A549 (cell line): ENCODE results near the gene SAMD15. TPM values are rescaled to one million over a fixed set of nuclear protein-coding genes. Genes with fewer than 3 reads are reported as not detected.
"Not testable (repeated sequence)": the region's sequence is repeated elsewhere in the genome, so short reads cannot be mapped to it uniquely, and the experiment has no call there.

Source experiments
- ATAC-seq, 2 experiments: fragments of 200-7000 bp in 1 of 2; fragments of >200 bp in 1 of 2; cut with Nextera tagmentation in 1 of 2; cut with Tn5 transposase in 1 of 2; 3 replicates each; pipeline versions ENCODE4 v1.8.0 to v1.9.1; 2018 to 2020; ENCODE audit warnings: mild to moderate bottlenecking in 1 of 2, moderate library complexity in 1 of 2
- CTCF ChIA-PET: fragments of 300-600 bp; sonication (Branson Sonifier 250); formaldehyde crosslinking; extraction: SDS; loops from one replicate; lab custom pipeline; 2021; ENCODE audit warnings: antibody characterized with exemption, inconsistent platforms; lab: Yijun Ruan, JAX
- POLR2A ChIA-PET: fragments of 350-600 bp; formaldehyde crosslinking; extraction: SDS; loops from one replicate; lab custom pipeline; 2021; ENCODE audit warnings: antibody characterized with exemption, inconsistent platforms; lab: Yijun Ruan, JAX
- DNase-seq, 2 experiments: peaks; one replicate each; pipeline versions ENCODE4 v3.0.0 to v3.0.0-alpha.2; 2011 to 2016; ENCODE audit warnings: low read depth in 1 of 2, low spot score in 1 of 2
- FAIRE-seq: peaks from 2 replicates; lab custom pipeline; 2011; peaks lifted over from hg19 to GRCh38; lab: Jason Lieb, UNC
- H3K27ac ChIP-seq, 2 experiments: fragments of >200 bp; sonication (Bioruptor Twin); formaldehyde crosslinking; 3 replicates each; pipeline ENCODE4 v1.5.1; 2016 to 2017
- H3K4me1 ChIP-seq: fragments of >200 bp; sonication (Bioruptor Twin); formaldehyde crosslinking; 3 replicates; pipeline ENCODE4 v1.6.1; 2016
- H3K4me2 ChIP-seq: fragments of >200 bp; sonication (Bioruptor Twin); formaldehyde crosslinking; 3 replicates; pipeline ENCODE4 v1.6.1; 2016
- H3K4me3 ChIP-seq: fragments of >200 bp; sonication (Bioruptor Twin); formaldehyde crosslinking; 3 replicates; pipeline ENCODE4 v1.5.1; 2016
- H3K9me3 ChIP-seq: fragments of >200 bp; sonication (Bioruptor Twin); formaldehyde crosslinking; 3 replicates; pipeline ENCODE4 v1.6.1; 2016
- CBX2 ChIP-seq: fragments of 200-600 bp; sonication (generic); IDR thresholded peaks from 2 replicates; pipeline ENCODE4 v1.6.1; 2016; ENCODE audit warnings: low read depth, mild to moderate bottlenecking, borderline replicate concordance
- CEBPB ChIP-seq, 2 experiments: fragments of >200 bp in 1 of 2; sonication (Bioruptor Twin) in 1 of 2; formaldehyde crosslinking in 1 of 2; IDR thresholded peaks; 2 replicates each; pipeline ENCODE4 v1.6.1; 2012 to 2016
- CHD2 ChIP-seq: fragments of 150-350 bp; IDR thresholded peaks from 2 replicates; pipeline ENCODE4 v1.6.1; 2014; ENCODE audit warnings: low read length; ENCODE audit not compliant: partially characterized antibody
- CHD4 ChIP-seq: fragments of 200-600 bp; sonication (generic); IDR thresholded peaks from 2 replicates; pipeline ENCODE4 v1.6.1; 2016; ENCODE audit warnings: antibody characterized with exemption, mild to moderate bottlenecking, borderline replicate concordance
- ESRRA ChIP-seq: fragments of 150-350 bp; IDR thresholded peaks from 2 replicates; pipeline ENCODE4 v1.6.1; 2014; ENCODE audit warnings: mild to moderate bottlenecking, low read length, borderline replicate concordance
- FOSL2 ChIP-seq, 2 experiments: fragments of 450-650 bp in 1 of 2; fragments of >200 bp in 1 of 2; sonication (Bioruptor Twin) in 1 of 2; formaldehyde crosslinking; IDR thresholded peaks; 2 replicates each; pipeline versions ENCODE4 v1.5.0 to v1.6.1; 2016 to 2020; ENCODE audit warnings: mild to moderate bottlenecking in 1 of 2, moderate library complexity in 1 of 2
- HEYL ChIP-seq: fragments of 250-450 bp; sonication (Bioruptor Pico); IDR thresholded peaks from 2 replicates; pipeline ENCODE4 v1.8.0; 2021; ENCODE audit warnings: mild to moderate bottlenecking, moderate library complexity
- HOXB5 ChIP-seq: fragments of 250-450 bp; sonication (Bioruptor Pico); IDR thresholded peaks from 2 replicates; pipeline ENCODE4 v1.5.0; 2020; ENCODE audit warnings: mild to moderate bottlenecking, moderate library complexity
- JUN ChIP-seq, 2 experiments: fragments of >200 bp; sonication (Bioruptor Twin); formaldehyde crosslinking; IDR thresholded peaks; 2 replicates in 1 of 2; 3 replicates in 1 of 2; pipeline ENCODE4 v1.6.1; 2016 to 2017
- KDM5A ChIP-seq: fragments of 200-600 bp; sonication (generic); IDR thresholded peaks from 2 replicates; pipeline ENCODE4 v1.6.1; 2016; ENCODE audit warnings: antibody characterized with exemption, mild to moderate bottlenecking
- MAX ChIP-seq: IDR thresholded peaks from 2 replicates; pipeline ENCODE4 v1.6.1; 2012
- MAZ ChIP-seq: fragments of 150-350 bp; IDR thresholded peaks from 2 replicates; pipeline ENCODE4 v1.6.1; 2014; ENCODE audit warnings: antibody characterized with exemption, low read depth, low read length, borderline replicate concordance
- NFE2L2 ChIP-seq: fragments of 150-350 bp; conservative IDR thresholded peaks from 2 replicates; pipeline ENCODE4 v1.6.1; 2014; ENCODE audit warnings: low read length
- RAD21 ChIP-seq, 2 experiments: fragments of >200 bp in 1 of 2; sonication (Bioruptor Twin) in 1 of 2; formaldehyde crosslinking in 1 of 2; IDR thresholded peaks in 1 of 2; conservative IDR thresholded peaks in 1 of 2; 2 replicates in 1 of 2; 3 replicates in 1 of 2; pipeline ENCODE4 v1.6.1; 2012 to 2018; ENCODE audit warnings: inconsistent platforms in 1 of 2
- RARB ChIP-seq: fragments of 250-450 bp; sonication (Bioruptor Pico); IDR thresholded peaks from 2 replicates; pipeline ENCODE4 v1.8.0; 2021; ENCODE audit warnings: mild to moderate bottlenecking, moderate library complexity
- RCOR1 ChIP-seq: fragments of 150-350 bp; IDR thresholded peaks from 2 replicates; pipeline ENCODE4 v1.6.1; 2014; ENCODE audit warnings: antibody characterized with exemption, low read length, low read depth
- TP53 ChIP-seq: fragments of 250-450 bp; sonication (Bioruptor Pico); IDR thresholded peaks from 2 replicates; pipeline ENCODE4 v1.5.0; 2021; ENCODE audit warnings: mild to moderate bottlenecking, moderate library complexity
- ZC3H11A ChIP-seq: fragments of 450-650 bp; IDR thresholded peaks from 2 replicates; pipeline ENCODE4 v1.6.1; 2014; ENCODE audit warnings: antibody characterized with exemption, mild to moderate bottlenecking
- ZNF302 ChIP-seq: fragments of 250-450 bp; sonication (Bioruptor Pico); IDR thresholded peaks from 2 replicates; pipeline ENCODE4 v1.9.0; 2021; ENCODE audit warnings: inconsistent platforms, mild to moderate bottlenecking, moderate library complexity
- ZSCAN20 ChIP-seq: fragments of 250-450 bp; sonication (Bioruptor Pico); IDR thresholded peaks from 2 replicates; pipeline ENCODE4 v1.8.0; 2022; ENCODE audit warnings: mild to moderate bottlenecking, moderate library complexity
- WGBS: methylation state at CpG from one replicate; pipeline ENCODE4 v1.1.6; 2017; ENCODE audit errors: missing lambda C conversion rate; 5-methylcytosine and 5-hydroxymethylcytosine counted together
- polyA plus RNA-seq, 4 experiments: library from polyadenylated mRNA; depleted of rRNA in 3 of 4; stranded (reverse); fragments of >200 nt; fragmentation: RNase III in 1 of 4; extraction: RNeasy Plus Mini Kit Qiagen cat#74134 plus additional on column Dnase treatment in 1 of 4; gene quantifications; 2 replicates in 3 of 4; 3 replicates in 1 of 4; pipeline ENCODE4 v1.2.3, GENCODE V29; 2011 to 2017
- TF ChIP-seq, protein P1 (sequence below): fragments of >200 bp; sonication (Bioruptor Twin); formaldehyde crosslinking; IDR thresholded peaks from 2 replicates; pipeline ENCODE4 v1.6.1; 2016
- TF ChIP-seq, protein P2 (sequence below): IDR thresholded peaks from 2 replicates; pipeline ENCODE4 v1.6.1; 2012

The SAMD15 gene
- polyA plus RNA-seq, 2 of the 4 experiments (the other 2 are of a cell fraction), result 2.0 to 2.1 TPM

GRCh38 chr14:77335576-77335975 is 41.6 kb upstream of the SAMD15 start:
- Histone ChIP-seq H3K9me3 (no peaks in the 10 kb centered on the region), H3K4me3 (no peak overlapping the region), H3K4me1 (peaks cover 15% of the 10 kb centered on the region; the same call in 2 of the 3 replicates), H3K4me2 (no peak overlapping the region), H3K27ac (no peak overlapping the region)
- no peak for DNase-seq
- 94% methylated on average over 3 of the region's 3 CpGs for WGBS
- FAIRE-seq, result no peak
- ChIA-PET CTCF (interaction anchor here (0.9 to 1.9 kb wide), 5 partner anchors 9 to 183 kb away, joined by 3 to 7 read pairs (median 3); partner anchors contain the start of genes GSTZ1, POMT2, SAMD15 and TMED8), POLR2A (interaction anchor here (2.6 kb wide), 1 partner anchor 14 kb away, joined by 8 read pairs; the partner anchor contains the start of genes GSTZ1 and POMT2)
- no peak for ATAC-seq
- TF ChIP-seq CBX2, result no peak
- no peak for TF ChIP-seq CEBPB (IDR thresholded peaks at IDR 0.05)
- no peak for TF ChIP-seq TP53
- TF ChIP-seq KDM5A, result no peak
- no peak for TF ChIP-seq HEYL (CRISPR knock-in tag)
- no peak for TF ChIP-seq NFE2L2
- no peak for TF ChIP-seq ZNF302 (CRISPR knock-in tag)
- no peak for TF ChIP-seq RAD21 (conservative IDR thresholded peaks at IDR 0.05 in 1 of 2, IDR thresholded peaks at IDR 0.05 in 1 of 2)
- no peak for TF ChIP-seq ZSCAN20 (CRISPR knock-in tag)

- CTCF ChIA-PET, result interaction anchor here (1.5 kb wide), 1 partner anchor 11 kb away, joined by 5 read pairs; no protein-coding TSS in a partner anchor
- H3K27ac ChIP-seq, H3K4me3 ChIP-seq, DNase-seq, H3K9me3 ChIP-seq, ATAC-seq, POLR2A ChIA-PET, FAIRE-seq, H3K4me2 ChIP-seq: not testable (repeated sequence)
- 80% methylated on average over 9 of the region's 9 CpGs for WGBS
- H3K4me1 ChIP-seq, result peaks cover 15% of the 10 kb centered on the region; the same call in 2 of the 3 replicates
Measured at GRCh38 chr14:77337255-77337654, 39.9 kb upstream of the SAMD15 start.

DNA sequence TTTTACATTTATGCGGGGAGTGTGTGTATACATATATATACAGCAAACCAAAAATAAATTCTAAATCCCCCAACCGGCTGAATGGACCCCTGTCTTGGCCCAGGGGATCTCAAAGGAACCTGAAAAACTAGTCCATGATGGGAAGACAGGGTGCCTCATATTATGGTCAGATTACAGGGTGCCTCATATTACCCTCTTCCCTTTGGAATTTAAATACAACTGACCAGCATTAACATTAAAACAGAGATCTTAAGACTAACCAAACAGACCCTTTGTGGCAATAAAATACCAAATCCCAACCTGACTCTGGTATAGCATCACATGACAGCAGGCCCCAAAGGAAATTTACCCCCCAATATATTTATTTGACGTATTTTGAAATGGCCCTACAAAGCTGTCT is 39.3 kb upstream of the SAMD15 start:
- Histone ChIP-seq H3K4me3 (no peak overlapping the region), H3K4me2 (no peak overlapping the region), H3K9me3 (no peaks in the 10 kb centered on the region), H3K4me1 (peaks cover 15% of the 10 kb centered on the region; the same call in 2 of the 3 replicates), H3K27ac (no peak overlapping the region)
- no peak for FAIRE-seq
- no peak for DNase-seq
- no peak for ATAC-seq
- no peak for TF ChIP-seq ESRRA
- no peak for TF ChIP-seq JUN (IDR thresholded peaks at IDR 0.05)
- no peak for TF ChIP-seq RAD21 (conservative IDR thresholded peaks at IDR 0.05 in 1 of 2, IDR thresholded peaks at IDR 0.05 in 1 of 2)
- TF ChIP-seq, protein P1, sequence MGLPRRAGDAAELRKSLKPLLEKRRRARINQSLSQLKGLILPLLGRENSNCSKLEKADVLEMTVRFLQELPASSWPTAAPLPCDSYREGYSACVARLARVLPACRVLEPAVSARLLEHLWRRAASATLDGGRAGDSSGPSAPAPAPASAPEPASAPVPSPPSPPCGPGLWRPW, result no peak
- no peak for TF ChIP-seq FOSL2 (IDR thresholded peaks at IDR 0.05)
- TF ChIP-seq FOSL2 (CRISPR knock-in tag; IDR thresholded peaks at IDR 0.05), result no peak
- no peak for TF ChIP-seq CHD4
- no peak for TF ChIP-seq CHD2
- TF ChIP-seq MAX, result no peak
- no peak for TF ChIP-seq CEBPB (IDR thresholded peaks at IDR 0.05)
- TF ChIP-seq ZNF302 (CRISPR knock-in tag), result no peak
- ChIA-PET POLR2A (no interaction called here), CTCF (interaction anchor here (1.5 kb wide), 1 partner anchor 11 kb away, joined by 5 read pairs; no protein-coding TSS in a partner anchor)
- 97% methylated on average over 3 of the region's 3 CpGs for whole genome bisulfite sequencing

DNA sequence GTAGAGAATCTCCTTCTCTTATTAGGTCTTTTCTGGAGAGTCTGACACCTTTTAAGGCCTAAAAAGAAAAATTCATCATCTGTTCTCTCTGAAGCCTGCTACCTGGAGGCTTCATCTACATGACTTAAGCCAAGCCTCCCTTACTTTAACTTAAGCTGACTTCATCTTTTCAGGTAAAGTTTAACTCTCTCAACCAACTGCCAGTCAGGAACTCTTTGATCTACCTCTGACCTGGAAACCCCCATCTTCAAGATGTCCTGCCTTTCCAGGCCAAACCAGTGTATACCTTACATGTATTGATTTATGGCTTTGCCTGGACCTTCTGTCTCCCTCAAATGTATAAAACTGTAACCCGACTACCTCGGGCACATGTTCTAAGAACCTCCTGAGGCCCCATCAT is 38.9 kb upstream of the SAMD15 start:
- FAIRE-seq, result no peak
- no peak overlapping the region for H3K27ac ChIP-seq
- H3K9me3 ChIP-seq, result no peaks in the 10 kb centered on the region
- POLR2A ChIA-PET, result no interaction called here
- no peak for ATAC-seq
- no peak for DNase-seq
- no peak overlapping the region for H3K4me3 ChIP-seq
- TF ChIP-seq CHD4, result no peak
- no peak for TF ChIP-seq RCOR1
- no peak for TF ChIP-seq ZC3H11A
- TF ChIP-seq NFE2L2, result no peak
- no peak for TF ChIP-seq MAX
- no peak for TF ChIP-seq RAD21 (conservative IDR thresholded peaks at IDR 0.05 in 1 of 2, IDR thresholded peaks at IDR 0.05 in 1 of 2)
- no peak for TF ChIP-seq HOXB5 (CRISPR knock-in tag)
- TF ChIP-seq MAZ, result no peak
- TF ChIP-seq ZSCAN20 (CRISPR knock-in tag), result no peak
- no peak for TF ChIP-seq RARB (CRISPR knock-in tag)
- TF ChIP-seq, protein P1, result no peak
- TF ChIP-seq, protein P2, sequence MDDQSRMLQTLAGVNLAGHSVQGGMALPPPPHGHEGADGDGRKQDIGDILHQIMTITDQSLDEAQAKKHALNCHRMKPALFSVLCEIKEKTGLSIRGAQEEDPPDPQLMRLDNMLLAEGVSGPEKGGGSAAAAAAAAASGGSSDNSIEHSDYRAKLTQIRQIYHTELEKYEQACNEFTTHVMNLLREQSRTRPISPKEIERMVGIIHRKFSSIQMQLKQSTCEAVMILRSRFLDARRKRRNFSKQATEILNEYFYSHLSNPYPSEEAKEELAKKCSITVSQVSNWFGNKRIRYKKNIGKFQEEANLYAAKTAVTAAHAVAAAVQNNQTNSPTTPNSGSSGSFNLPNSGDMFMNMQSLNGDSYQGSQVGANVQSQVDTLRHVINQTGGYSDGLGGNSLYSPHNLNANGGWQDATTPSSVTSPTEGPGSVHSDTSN, result no peak
- no peak overlapping the region for H3K4me2 ChIP-seq
- H3K4me1 ChIP-seq, result peaks cover 15% of the 10 kb centered on the region; the same call in 2 of the 3 replicates
- WGBS, result 92% methylated on average over 2 of the region's 2 CpGs
- CTCF ChIA-PET, result interaction anchor here (0.9 to 1.9 kb wide), 3 partner anchors 10 to 71 kb away, joined by 3 to 6 read pairs (median 5); no protein-coding TSS in a partner anchor
